Measurements from ENCODE around the gene DTNBP1. TPM values are rescaled to one million over a fixed set of nuclear protein-coding genes. Genes with fewer than 3 reads are reported as not detected.

Gene DTNBP1
- total RNA-seq, 2 donors from 2014 or later, result 6.3 to 25.0 TPM

DNA sequence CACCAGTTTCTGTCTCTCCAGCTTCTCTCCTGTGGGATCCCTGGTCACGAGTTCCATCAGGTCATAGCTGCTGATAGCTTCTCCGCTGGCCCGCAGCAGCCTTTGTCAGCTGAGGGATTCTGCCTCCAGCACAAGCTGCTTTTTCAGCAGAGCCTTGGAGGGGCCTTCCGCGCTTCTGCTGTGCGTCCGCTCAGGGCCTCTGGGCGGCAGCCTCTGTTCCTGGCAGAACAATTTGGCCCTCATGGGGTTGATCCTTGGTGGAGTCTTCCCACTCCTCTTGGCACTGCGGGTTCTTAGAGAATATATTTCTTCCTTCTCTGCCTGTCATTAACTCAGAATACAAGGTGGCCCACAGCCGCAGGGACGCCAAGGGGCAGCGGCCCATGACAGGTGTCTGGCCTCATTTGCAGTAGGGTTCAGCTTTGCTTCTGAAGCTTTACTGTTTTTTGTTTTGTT lies 158.8 kb downstream of the DTNBP1 start:
- peaks cover 15% of the 10 kb centered on the region for H3K36me3 ChIP-seq
- no peaks in the 10 kb centered on the region for H3K27me3 ChIP-seq
- TF ChIP-seq, protein P1, sequence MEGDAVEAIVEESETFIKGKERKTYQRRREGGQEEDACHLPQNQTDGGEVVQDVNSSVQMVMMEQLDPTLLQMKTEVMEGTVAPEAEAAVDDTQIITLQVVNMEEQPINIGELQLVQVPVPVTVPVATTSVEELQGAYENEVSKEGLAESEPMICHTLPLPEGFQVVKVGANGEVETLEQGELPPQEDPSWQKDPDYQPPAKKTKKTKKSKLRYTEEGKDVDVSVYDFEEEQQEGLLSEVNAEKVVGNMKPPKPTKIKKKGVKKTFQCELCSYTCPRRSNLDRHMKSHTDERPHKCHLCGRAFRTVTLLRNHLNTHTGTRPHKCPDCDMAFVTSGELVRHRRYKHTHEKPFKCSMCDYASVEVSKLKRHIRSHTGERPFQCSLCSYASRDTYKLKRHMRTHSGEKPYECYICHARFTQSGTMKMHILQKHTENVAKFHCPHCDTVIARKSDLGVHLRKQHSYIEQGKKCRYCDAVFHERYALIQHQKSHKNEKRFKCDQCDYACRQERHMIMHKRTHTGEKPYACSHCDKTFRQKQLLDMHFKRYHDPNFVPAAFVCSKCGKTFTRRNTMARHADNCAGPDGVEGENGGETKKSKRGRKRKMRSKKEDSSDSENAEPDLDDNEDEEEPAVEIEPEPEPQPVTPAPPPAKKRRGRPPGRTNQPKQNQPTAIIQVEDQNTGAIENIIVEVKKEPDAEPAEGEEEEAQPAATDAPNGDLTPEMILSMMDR (IDR thresholded peaks at IDR 0.05), result peak in 1 of 2 donors; percentile 51
- H3K4me1 ChIP-seq, result peaks cover 0 to 57% of the 10 kb centered on the region in 2 donors
- H3K27ac ChIP-seq, result peak overlapping the region; percentile 87 to 88
- peak; percentile 74 for DNase-seq (ENCODE audit: low spot score)
- no peaks in the 10 kb centered on the region for H3K9me3 ChIP-seq
- H3K4me3 ChIP-seq, result peak overlapping the region in 1 of 2 donors; percentile 36

DNA sequence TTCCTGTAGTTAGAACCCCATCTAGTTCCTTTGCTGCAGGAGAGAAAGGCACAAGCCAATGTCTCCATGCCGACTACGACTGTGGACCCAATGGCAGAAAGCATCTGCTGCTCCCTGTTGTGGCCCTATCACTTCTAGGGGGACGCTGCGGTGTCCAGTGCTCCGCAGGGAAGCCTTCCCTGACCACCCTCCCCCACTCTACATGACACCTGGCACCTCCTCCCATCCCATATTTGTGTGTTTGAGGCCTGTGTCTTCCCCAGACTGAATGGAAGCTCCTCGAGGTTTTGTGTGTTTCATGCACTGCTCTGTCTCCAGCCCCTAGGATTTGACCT lies 159.5 kb downstream of the DTNBP1 start:
- peak overlapping the region; percentile 87 to 88 for H3K27ac ChIP-seq
- peaks cover 8% of the 10 kb centered on the region for H3K36me3 ChIP-seq
- no peak overlapping the region for H3K4me3 ChIP-seq
- H3K4me1 ChIP-seq, result peaks cover 0 to 57% of the 10 kb centered on the region in 2 donors
- no peak for DNase-seq (ENCODE audit: low spot score)
- TF ChIP-seq, protein P1 (IDR thresholded peaks at IDR 0.05), result no peak
- H3K27me3 ChIP-seq, result no peaks in the 10 kb centered on the region
- H3K9me3 ChIP-seq, result no peaks in the 10 kb centered on the region

DNA sequence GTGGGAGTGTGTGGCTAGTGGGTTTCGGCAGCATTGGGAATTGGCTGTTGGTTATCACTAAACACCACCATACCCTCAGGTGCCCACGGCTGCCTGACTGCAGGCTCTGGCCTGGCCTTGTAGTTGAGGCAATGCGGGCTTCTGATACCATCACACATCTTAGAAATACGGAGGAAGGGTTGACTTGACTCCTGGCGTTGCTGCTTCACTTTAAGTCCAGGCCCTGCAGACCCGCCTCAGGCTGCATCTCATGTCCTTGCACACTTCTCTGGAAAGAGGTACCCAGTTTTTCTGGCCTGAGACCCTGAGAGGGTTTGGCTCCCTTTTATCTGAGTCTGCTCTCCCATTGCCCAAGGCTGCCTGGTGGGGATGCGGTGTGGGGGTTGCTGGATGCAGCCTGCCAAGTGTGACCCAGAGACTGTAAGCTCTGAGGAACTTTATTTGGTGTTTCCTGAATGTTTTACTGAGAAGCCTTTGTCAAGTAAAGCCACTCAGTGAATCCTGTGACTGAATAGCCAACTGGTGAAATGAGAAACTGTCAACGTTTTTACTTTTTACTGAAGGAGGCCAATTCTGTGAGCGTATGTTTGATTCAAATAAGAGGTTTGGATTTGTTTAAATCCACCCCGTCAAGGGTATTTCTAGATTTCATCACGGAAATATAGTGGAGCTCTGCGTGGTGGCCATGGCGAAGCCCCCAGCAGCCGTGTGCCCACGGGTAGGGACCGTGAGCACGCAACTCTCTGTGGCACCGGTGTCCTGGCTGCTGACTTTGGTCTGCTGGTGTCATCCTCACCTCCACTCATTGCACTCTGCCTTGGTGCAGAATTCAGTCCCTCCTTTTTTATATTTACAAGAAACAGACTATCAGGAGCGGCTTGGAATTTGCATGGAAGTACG lies 160.1 kb downstream of the DTNBP1 start:
- TF ChIP-seq, protein P1 (IDR thresholded peaks at IDR 0.05), result no peak
- no peaks in the 10 kb centered on the region for H3K9me3 ChIP-seq
- H3K27ac ChIP-seq, result peak overlapping the region; percentile 42 to 87
- no peak overlapping the region for H3K4me3 ChIP-seq
- no peaks in the 10 kb centered on the region for H3K27me3 ChIP-seq
- DNase-seq (ENCODE audit: low spot score), result no peak
- H3K36me3 ChIP-seq, result peaks cover 5% of the 10 kb centered on the region
- H3K4me1 ChIP-seq, result peaks cover 0 to 57% of the 10 kb centered on the region in 2 donors

DNA sequence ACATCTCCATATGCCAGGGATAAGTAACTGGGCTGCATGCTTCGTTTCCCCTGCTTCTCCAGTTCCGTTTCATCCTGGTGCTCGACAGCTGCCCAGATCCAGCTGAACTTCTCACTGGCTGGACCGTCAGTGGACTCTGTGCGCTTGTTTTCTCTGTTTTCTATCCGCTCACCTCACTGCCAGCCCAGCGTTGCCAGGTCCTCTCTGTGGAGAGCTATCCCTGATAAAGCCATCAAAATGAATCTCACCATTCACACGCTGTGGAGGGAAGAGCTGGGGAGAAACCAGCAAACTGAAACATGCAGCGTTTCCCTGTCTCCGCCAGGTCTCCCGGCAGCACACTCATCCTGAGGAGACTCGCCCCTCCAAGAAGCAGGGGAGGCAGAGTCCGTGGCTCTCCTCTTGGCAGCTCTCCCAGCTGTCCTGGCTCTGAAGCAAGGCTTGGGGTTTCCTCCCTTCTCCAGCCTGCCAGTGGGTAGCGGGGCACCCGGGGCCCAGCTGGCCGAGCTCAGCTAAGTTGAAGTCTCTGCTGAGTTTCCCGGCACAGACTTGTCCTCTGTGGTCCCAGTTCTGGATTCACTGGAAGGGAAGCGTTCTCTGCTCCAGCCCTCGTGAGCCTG lies 160.9 kb downstream of the DTNBP1 start:
- H3K27ac ChIP-seq, result peak overlapping the region; percentile 42 to 87
- H3K27me3 ChIP-seq, result no peaks in the 10 kb centered on the region
- H3K4me1 ChIP-seq, result peaks cover 0 to 54% of the 10 kb centered on the region in 2 donors
- peaks cover 9% of the 10 kb centered on the region for H3K36me3 ChIP-seq
- TF ChIP-seq, protein P1 (IDR thresholded peaks at IDR 0.05), result no peak
- H3K4me3 ChIP-seq, result no peak overlapping the region
- H3K9me3 ChIP-seq, result no peaks in the 10 kb centered on the region
- DNase-seq (ENCODE audit: low spot score), result no peak

DNA sequence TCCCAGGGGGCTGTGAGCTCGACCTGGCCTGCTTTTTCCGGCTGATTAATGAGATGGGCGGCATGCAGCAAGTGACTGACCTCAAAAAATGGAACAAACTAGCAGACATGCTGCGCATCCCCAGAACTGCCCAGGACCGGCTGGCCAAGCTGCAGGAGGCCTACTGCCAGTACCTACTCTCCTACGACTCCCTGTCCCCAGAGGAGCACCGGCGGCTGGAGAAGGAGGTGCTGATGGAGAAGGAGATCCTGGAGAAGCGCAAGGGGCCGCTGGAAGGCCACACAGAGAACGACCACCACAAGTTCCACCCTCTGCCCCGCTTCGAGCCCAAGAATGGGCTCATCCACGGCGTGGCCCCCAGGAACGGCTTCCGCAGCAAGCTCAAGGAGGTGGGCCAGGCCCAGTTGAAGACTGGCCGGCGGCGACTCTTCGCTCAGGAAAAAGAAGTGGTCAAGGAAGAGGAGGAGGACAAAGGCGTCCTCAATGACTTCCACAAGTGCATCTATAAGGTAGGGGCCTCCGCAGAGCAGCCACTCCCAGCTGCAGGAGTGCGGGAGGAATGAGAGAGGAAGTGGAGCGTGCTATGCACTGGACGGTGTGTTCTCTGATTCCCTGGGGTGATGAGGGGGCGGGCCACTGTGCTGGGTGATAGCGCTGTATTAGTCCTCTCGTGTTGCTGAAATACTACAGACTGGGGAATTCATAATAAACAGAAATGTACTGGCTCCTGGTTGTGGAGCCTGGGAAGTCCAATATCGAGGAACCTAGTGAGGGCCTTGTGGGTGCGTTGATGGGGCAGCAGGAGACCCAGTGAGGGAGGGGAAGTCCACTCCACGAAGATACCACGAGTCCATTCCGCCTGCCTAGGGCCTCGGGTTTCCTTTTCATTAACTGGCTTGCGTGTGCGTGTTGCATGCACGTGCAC lies 161.7 kb downstream of the DTNBP1 start:
- Histone ChIP-seq H3K9me3 (no peaks in the 10 kb centered on the region), H3K27ac (peak overlapping the region; percentile 42 to 87)

More for the DNA sequence above, 161.7 kb downstream of the DTNBP1 start:
- DNase-seq (ENCODE audit: low spot score), result no peak
- H3K27me3 ChIP-seq, result no peaks in the 10 kb centered on the region
- peaks cover 0 to 50% of the 10 kb centered on the region in 2 donors for H3K4me1 ChIP-seq
- TF ChIP-seq, protein P1 (IDR thresholded peaks at IDR 0.05), result no peak
- peaks cover 16% of the 10 kb centered on the region for H3K36me3 ChIP-seq
- H3K4me3 ChIP-seq, result no peak overlapping the region
